Liver (tissue), 9 donors: ENCODE data around the gene AUNIP. TPM values are rescaled to one million over a fixed set of nuclear protein-coding genes. Genes with fewer than 3 reads are reported as not detected.

ENCODE experiments used
- DNase-seq: peaks from one replicate; pipeline ENCODE4 v3.0.0-alpha.2; 2017; ENCODE audit warnings: low spot score
- H3K27ac ChIP-seq, 2 donors: one replicate each; pipeline ENCODE4 v1.7.0; 2013; ENCODE audit warnings: inconsistent platforms in 2 of 2, low read length in 2 of 2, control low read depth in 1 of 2, low read depth in 1 of 2, mild to moderate bottlenecking in 1 of 2
- H3K27me3 ChIP-seq, 4 donors: one replicate each; pipeline versions ENCODE4 v1.6.1 to v1.7.0; 2013; ENCODE audit warnings: low read length in 3 of 4, inconsistent platforms in 1 of 4, mild to moderate bottlenecking in 1 of 4, moderate library complexity in 1 of 4; ENCODE audit not compliant: control insufficient read depth in 4 of 4, insufficient read depth in 4 of 4
- H3K36me3 ChIP-seq, 4 donors: one replicate each; pipeline versions ENCODE4 v1.6.1 to v1.7.0; 2013; ENCODE audit warnings: low read length in 3 of 4, mild to moderate bottlenecking in 3 of 4, low read depth in 1 of 4, moderate library complexity in 1 of 4; ENCODE audit not compliant: control insufficient read depth in 4 of 4, insufficient read depth in 3 of 4
- H3K4me1 ChIP-seq, 4 donors: one replicate each; pipeline versions ENCODE4 v1.6.1 to v1.7.0; 2013; ENCODE audit warnings: low read length in 3 of 4, mild to moderate bottlenecking in 3 of 4, moderate library complexity in 1 of 4; ENCODE audit not compliant: control insufficient read depth in 4 of 4, insufficient read depth in 4 of 4
- H3K4me3 ChIP-seq, 3 donors: one replicate each; pipeline versions ENCODE4 v1.6.1 to v1.7.0; 2013; ENCODE audit warnings: low read length in 3 of 3, control low read depth in 1 of 3, low read depth in 1 of 3, mild to moderate bottlenecking in 1 of 3
- H3K9ac ChIP-seq, 2 donors: one replicate each; pipeline ENCODE4 v1.7.0; 2013; ENCODE audit warnings: low read length in 2 of 2, mild to moderate bottlenecking in 2 of 2, moderate library complexity in 2 of 2, control low read depth in 1 of 2, low read depth in 1 of 2
- H3K9me3 ChIP-seq, 4 donors: one replicate each; pipeline versions ENCODE4 v1.6.1 to v1.7.0; 2013; ENCODE audit warnings: low read length in 3 of 4; ENCODE audit not compliant: control insufficient read depth in 4 of 4
- EGR1 ChIP-seq, 2 donors: IDR thresholded peaks; 2 replicates each; pipeline ENCODE4 v1.6.1; 2016 to 2018; ENCODE audit warnings: antibody characterized with exemption in 2 of 2, low read depth in 2 of 2
- FOXA1 ChIP-seq: IDR thresholded peaks from 2 replicates; pipeline ENCODE4 v1.6.1; 2016; ENCODE audit warnings: antibody characterized with exemption
- FOXA2 ChIP-seq: IDR thresholded peaks from 2 replicates; pipeline ENCODE4 v1.6.1; 2016; ENCODE audit warnings: antibody characterized with exemption
- HNF4A ChIP-seq, 2 donors: conservative IDR thresholded peaks; 2 replicates each; pipeline ENCODE4 v1.6.1; 2016; ENCODE audit warnings: antibody characterized with exemption in 2 of 2, mild to moderate bottlenecking in 2 of 2
- JUND ChIP-seq, 2 donors: IDR thresholded peaks; 2 replicates each; pipeline ENCODE4 v1.6.1; 2016; ENCODE audit warnings: antibody characterized with exemption in 2 of 2
- NR2F2 ChIP-seq: IDR thresholded peaks from 2 replicates; pipeline ENCODE4 v1.6.1; 2016; ENCODE audit warnings: antibody characterized with exemption
- RAD21 ChIP-seq, 2 donors: IDR thresholded peaks; 2 replicates each; pipeline ENCODE4 v1.6.1; 2016; ENCODE audit warnings: antibody characterized with exemption in 2 of 2, mild to moderate bottlenecking in 2 of 2
- RXRA ChIP-seq, 2 donors: IDR thresholded peaks; 2 replicates each; pipeline ENCODE4 v1.6.1; 2017 to 2018; ENCODE audit warnings: antibody characterized with exemption in 2 of 2, mild to moderate bottlenecking in 1 of 2
- SP1 ChIP-seq: IDR thresholded peaks from 2 replicates; pipeline ENCODE4 v1.6.1; 2018; ENCODE audit warnings: antibody characterized with exemption, mild to moderate bottlenecking
- TAF1 ChIP-seq: conservative IDR thresholded peaks from 2 replicates; pipeline ENCODE4 v1.6.1; 2016; ENCODE audit warnings: antibody characterized with exemption, mild to moderate bottlenecking
- YY1 ChIP-seq: IDR thresholded peaks from 2 replicates; pipeline ENCODE4 v1.6.1; 2016; ENCODE audit warnings: antibody characterized with exemption, mild to moderate bottlenecking
- WGBS: extraction: QIAGEN DNeasy Blood & Tissue Kit; methylation state at CpG from one replicate; pipeline ENCODE4 v1.1.7; 2013; 5-methylcytosine and 5-hydroxymethylcytosine counted together
- polyA plus RNA-seq, 2 donors: library from polyadenylated mRNA; stranded (reverse) in 1 of 2; unstranded in 1 of 2; fragments of 200-250 nt in 1 of 2; fragments of >200 nt in 1 of 2; fragmentation: Nextera tagmentation in 1 of 2; extraction: Ambion mirVana in 1 of 2; gene quantifications; one replicate each; pipeline versions ENCODE4 v1.2.1 to v1.2.3, GENCODE V29; 2013 to 2015
- total RNA-seq, 2 donors: library from RNA; depleted of rRNA; stranded (reverse); fragments of >200 nt; gene quantifications; one replicate each; pipeline ENCODE4 v1.2.3, GENCODE V29; 2014
- TF ChIP-seq, protein P1 (sequence below): IDR thresholded peaks from 2 replicates; pipeline ENCODE4 v1.6.1; 2016; ENCODE audit warnings: antibody characterized with exemption, mild to moderate bottlenecking
- TF ChIP-seq, protein P2 (sequence below): IDR thresholded peaks from 2 replicates; pipeline ENCODE4 v1.6.1; 2016; ENCODE audit warnings: antibody characterized with exemption
- TF ChIP-seq, protein P3 (sequence below): IDR thresholded peaks from 2 replicates; pipeline ENCODE4 v1.6.1; 2016; ENCODE audit warnings: antibody characterized with exemption
- TF ChIP-seq, protein P4 (sequence below): IDR thresholded peaks from 2 replicates; pipeline ENCODE4 v1.6.1; 2016; ENCODE audit warnings: antibody characterized with exemption
- TF ChIP-seq, protein P5 (sequence below): fragments of 150-350 bp; IDR thresholded peaks from 2 replicates; pipeline ENCODE4 v1.5.1; 2017; ENCODE audit warnings: improper control_type of control experiment, low read depth, low read length; ENCODE audit not compliant: missing input control
- donor health status: healthy.
- donor health status: healthy.
- donor health status: healthy.
- donor health status: healthy.
- donor health status: healthy.

Gene AUNIP
- total and polyA plus RNA-seq, 4 donors, result 0.18 to 9.0 (median 0.56) TPM; not detected in 1

DNA sequence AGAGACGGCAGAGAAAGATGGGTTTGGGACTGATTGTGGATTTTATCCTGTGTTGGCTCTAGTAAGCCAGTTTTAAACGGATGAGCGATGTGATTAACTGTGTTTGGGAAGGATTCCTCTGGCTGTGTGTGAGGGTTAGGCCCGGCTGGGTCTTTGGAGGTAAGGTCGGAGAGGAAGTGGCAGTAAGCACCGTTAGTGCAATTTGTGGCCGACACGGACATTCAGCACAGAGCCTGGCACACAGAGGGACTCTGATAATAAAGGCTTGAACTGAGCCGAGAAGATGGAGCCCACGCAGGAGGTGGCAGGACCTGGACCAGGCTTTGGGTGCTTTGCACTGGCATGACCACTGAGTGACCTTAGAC, 38.2 kb downstream of the AUNIP start:
- WGBS, result 23% methylated on average over 10 of the region's 10 CpGs
- no peak for DNase-seq
- H3K27ac ChIP-seq, result peak overlapping the region; percentile 93 to 99
- H3K4me1 ChIP-seq, result peaks cover 13 to 42% (median 31%) of the 10 kb centered on the region in 4 donors
- no peaks in the 10 kb centered on the region for H3K9me3 ChIP-seq
- H3K36me3 ChIP-seq, result peaks cover 0 to 6% (median under 1%) of the 10 kb centered on the region in 4 donors
- peak overlapping the region; percentile 66 to 93 for H3K9ac ChIP-seq
- H3K27me3 ChIP-seq, result no peaks in the 10 kb centered on the region
- peak overlapping the region; percentile 77 to 93 (median 83) for H3K4me3 ChIP-seq
- TF ChIP-seq, protein P1, sequence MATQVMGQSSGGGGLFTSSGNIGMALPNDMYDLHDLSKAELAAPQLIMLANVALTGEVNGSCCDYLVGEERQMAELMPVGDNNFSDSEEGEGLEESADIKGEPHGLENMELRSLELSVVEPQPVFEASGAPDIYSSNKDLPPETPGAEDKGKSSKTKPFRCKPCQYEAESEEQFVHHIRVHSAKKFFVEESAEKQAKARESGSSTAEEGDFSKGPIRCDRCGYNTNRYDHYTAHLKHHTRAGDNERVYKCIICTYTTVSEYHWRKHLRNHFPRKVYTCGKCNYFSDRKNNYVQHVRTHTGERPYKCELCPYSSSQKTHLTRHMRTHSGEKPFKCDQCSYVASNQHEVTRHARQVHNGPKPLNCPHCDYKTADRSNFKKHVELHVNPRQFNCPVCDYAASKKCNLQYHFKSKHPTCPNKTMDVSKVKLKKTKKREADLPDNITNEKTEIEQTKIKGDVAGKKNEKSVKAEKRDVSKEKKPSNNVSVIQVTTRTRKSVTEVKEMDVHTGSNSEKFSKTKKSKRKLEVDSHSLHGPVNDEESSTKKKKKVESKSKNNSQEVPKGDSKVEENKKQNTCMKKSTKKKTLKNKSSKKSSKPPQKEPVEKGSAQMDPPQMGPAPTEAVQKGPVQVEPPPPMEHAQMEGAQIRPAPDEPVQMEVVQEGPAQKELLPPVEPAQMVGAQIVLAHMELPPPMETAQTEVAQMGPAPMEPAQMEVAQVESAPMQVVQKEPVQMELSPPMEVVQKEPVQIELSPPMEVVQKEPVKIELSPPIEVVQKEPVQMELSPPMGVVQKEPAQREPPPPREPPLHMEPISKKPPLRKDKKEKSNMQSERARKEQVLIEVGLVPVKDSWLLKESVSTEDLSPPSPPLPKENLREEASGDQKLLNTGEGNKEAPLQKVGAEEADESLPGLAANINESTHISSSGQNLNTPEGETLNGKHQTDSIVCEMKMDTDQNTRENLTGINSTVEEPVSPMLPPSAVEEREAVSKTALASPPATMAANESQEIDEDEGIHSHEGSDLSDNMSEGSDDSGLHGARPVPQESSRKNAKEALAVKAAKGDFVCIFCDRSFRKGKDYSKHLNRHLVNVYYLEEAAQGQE, result no peak
- TF ChIP-seq, protein P2, sequence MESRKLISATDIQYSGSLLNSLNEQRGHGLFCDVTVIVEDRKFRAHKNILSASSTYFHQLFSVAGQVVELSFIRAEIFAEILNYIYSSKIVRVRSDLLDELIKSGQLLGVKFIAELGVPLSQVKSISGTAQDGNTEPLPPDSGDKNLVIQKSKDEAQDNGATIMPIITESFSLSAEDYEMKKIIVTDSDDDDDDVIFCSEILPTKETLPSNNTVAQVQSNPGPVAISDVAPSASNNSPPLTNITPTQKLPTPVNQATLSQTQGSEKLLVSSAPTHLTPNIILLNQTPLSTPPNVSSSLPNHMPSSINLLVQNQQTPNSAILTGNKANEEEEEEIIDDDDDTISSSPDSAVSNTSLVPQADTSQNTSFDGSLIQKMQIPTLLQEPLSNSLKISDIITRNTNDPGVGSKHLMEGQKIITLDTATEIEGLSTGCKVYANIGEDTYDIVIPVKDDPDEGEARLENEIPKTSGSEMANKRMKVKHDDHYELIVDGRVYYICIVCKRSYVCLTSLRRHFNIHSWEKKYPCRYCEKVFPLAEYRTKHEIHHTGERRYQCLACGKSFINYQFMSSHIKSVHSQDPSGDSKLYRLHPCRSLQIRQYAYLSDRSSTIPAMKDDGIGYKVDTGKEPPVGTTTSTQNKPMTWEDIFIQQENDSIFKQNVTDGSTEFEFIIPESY, result no peak
- TF ChIP-seq RXRA (IDR thresholded peaks at IDR 0.05) (no peak), FOXA2 (no peak), RAD21 (IDR thresholded peaks at IDR 0.05) (no peak), NR2F2 (no peak), TAF1 (no peak), FOXA1 (no peak), JUND (IDR thresholded peaks at IDR 0.05) (no peak), EGR1 (IDR thresholded peaks at IDR 0.05; ENCODE audit: low read depth in 2 of 2) (no peak)
- TF ChIP-seq, protein P3, sequence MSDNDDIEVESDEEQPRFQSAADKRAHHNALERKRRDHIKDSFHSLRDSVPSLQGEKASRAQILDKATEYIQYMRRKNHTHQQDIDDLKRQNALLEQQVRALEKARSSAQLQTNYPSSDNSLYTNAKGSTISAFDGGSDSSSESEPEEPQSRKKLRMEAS, result no peak
- TF ChIP-seq, protein P4, sequence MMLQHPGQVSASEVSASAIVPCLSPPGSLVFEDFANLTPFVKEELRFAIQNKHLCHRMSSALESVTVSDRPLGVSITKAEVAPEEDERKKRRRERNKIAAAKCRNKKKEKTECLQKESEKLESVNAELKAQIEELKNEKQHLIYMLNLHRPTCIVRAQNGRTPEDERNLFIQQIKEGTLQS, result no peak

DNA sequence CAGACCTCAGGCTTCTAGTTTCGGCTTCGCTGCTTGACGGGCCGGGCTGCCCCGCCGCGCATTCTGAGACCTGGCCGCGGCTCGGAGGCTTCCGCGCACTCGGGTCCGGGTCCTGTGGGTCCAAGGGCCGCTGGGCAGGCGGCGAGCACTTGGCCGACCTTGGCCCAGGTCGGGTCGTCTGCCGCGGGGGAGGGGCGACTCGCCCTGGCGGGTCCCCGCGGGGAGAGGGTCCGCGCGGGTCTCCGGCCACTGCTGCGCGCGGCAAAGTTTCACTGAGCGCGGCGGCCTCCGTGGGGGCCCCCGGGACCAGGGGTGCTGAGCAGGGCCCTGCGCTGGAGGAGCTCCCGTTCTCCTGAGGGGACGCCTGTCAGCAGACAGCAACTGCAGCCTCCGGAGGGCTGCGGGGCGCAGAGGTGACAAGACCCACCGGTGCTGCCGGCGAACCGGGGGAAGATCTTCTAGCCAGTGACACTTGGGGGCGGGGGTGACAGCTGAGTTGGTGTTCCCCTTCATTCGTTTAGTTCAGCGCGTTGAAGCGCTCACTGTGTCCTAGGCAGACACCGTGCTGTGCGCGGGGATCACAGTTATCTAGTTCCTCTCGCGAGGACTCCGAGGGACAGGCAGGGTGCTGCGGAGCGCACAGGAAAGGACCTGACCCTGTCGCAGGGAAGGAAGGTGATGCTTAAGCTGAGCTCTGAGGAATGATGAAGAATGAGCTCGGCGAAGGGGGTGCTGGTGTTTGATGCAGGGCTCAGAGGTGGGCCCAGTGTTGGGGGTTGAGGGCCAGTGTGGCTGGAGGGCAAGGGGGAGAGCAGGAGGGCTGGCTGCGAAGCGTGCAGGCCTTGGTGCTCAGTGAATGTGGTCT, 38.8 kb downstream of the AUNIP start:
- peak; percentile 62 for DNase-seq
- Histone ChIP-seq H3K27ac (peak overlapping the region; percentile 93 to 99), H3K9me3 (no peaks in the 10 kb centered on the region), H3K36me3 (peaks cover 0 to 6% (median under 1%) of the 10 kb centered on the region in 4 donors), H3K27me3 (no peaks in the 10 kb centered on the region), H3K9ac (peak overlapping the region; percentile 66 to 93), H3K4me1 (peaks cover 13 to 42% (median 31%) of the 10 kb centered on the region in 4 donors), H3K4me3 (peak overlapping the region; percentile 77 to 93 (median 83))
- TF ChIP-seq YY1 (no peak), SP1 (no peak), EGR1 (IDR thresholded peaks at IDR 0.05; ENCODE audit: low read depth in 2 of 2) (no peak), RAD21 (IDR thresholded peaks at IDR 0.05) (no peak), HNF4A (conservative IDR thresholded peaks at IDR 0.05) (peak in 1 of 2 donors; percentile 68)
- TF ChIP-seq, protein P2, result peak; percentile 97
- TF ChIP-seq, protein P5, sequence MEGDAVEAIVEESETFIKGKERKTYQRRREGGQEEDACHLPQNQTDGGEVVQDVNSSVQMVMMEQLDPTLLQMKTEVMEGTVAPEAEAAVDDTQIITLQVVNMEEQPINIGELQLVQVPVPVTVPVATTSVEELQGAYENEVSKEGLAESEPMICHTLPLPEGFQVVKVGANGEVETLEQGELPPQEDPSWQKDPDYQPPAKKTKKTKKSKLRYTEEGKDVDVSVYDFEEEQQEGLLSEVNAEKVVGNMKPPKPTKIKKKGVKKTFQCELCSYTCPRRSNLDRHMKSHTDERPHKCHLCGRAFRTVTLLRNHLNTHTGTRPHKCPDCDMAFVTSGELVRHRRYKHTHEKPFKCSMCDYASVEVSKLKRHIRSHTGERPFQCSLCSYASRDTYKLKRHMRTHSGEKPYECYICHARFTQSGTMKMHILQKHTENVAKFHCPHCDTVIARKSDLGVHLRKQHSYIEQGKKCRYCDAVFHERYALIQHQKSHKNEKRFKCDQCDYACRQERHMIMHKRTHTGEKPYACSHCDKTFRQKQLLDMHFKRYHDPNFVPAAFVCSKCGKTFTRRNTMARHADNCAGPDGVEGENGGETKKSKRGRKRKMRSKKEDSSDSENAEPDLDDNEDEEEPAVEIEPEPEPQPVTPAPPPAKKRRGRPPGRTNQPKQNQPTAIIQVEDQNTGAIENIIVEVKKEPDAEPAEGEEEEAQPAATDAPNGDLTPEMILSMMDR, result no peak
- under 1% methylated on average over 67 of the region's 67 CpGs for WGBS
